ENCODE measurements around the gene GRK5.

GRCh38 chr10:119233123-119233820, 25.9 kb downstream of the GRK5 start:
- TF ChIP-seq POLR2A (IDR thresholded peaks at IDR 0.05) (no peak), CTCF (IDR thresholded peaks at IDR 0.05 in 4 of 5, conservative IDR thresholded peaks at IDR 0.05 in 1 of 5) (no peak)
